HG03039 (cell line): ENCODE results near the gene MCM3AP.

Experiments used
- ATAC-seq: cut with Tn5 transposase; IDR thresholded peaks from one replicate; pipeline ENCODE4 v1.9.1; 2021; ENCODE audit warnings: mild to moderate bottlenecking, moderate library complexity; ENCODE audit not compliant: unreplicated experiment

MCM3AP gene

GRCh38 chr21:46189213-46189958 is 96.0 kb downstream of the MCM3AP start:
- no peak for ATAC-seq

DNA sequence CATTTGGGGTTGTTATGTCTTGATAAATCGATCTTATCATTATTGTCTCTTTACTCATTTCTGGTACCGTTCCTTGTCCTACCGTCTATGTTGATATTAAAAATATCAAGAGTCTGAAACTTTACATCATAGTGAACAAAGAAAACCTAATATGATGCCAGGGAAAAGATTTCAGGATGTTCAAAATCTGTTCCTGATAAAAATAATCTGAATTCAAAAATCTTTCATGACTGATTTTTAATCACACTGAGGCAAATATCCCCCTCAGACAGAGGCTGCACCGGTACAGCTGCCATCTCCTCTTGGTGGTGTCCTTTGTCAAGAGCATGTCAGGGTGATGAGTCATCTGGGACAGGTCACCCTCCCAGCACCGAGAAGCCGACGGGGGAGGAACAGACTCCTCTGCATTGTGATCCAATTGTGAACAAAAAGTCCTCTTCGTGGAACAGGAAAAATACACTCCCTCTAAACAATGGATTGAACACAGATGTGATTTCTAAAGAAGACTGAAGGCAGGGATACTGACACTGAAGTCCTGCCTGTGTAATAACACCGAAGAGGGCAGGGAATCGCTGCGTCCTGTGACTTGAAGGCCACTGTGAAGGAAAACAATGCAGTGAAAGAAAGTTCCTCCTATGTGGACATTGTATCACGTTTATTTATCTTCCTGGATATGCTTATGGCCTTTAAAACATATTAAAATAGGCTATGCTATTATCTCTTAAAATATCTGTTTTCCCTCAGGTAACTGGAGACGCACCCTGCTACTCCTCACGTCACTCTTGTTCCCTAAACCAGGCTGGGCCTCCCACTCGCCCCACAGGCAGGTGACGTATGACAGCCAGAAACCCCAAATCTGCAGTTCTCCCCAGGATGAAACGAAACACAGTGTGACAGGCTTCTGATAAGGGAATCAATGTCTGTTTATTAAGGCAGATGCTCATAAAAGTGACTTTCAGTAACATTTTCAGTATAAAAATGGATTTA is 96.9 kb downstream of the MCM3AP start:
- no peak for ATAC-seq

GRCh38 chr21:46187814-46188213 is 97.6 kb downstream of the MCM3AP start:
- ATAC-seq: no peak

- no peak for ATAC-seq
These were observed 98.2 kb downstream of the MCM3AP start for GRCh38 chr21:46187261-46187660.

- ATAC-seq: no peak
These were observed 99.7 kb downstream of the MCM3AP start for GRCh38 chr21:46185716-46186115.
